GM12878 (cell line): ENCODE measurements around the gene TK2. TPM values are rescaled to one million over a fixed set of nuclear protein-coding genes. Genes with fewer than 3 reads are reported as not detected.

Source experiments
- ATAC-seq: fragments of 200-7000 bp; cut with Tn5 transposase; 3 replicates; pipeline ENCODE4 v1.9.1; 2020; ENCODE audit warnings: mild to moderate bottlenecking, moderate library complexity
- BruUV-seq: library from RNA; stranded (reverse); fragments of 400-500 nt; replicated peaks from 2 replicates; lab custom pipeline; 2021; lab: Mats Ljungman, UMichigan
- CTCF ChIA-PET: fragments of 300-600 bp; sonication (Branson Sonifier 250); formaldehyde crosslinking; extraction: SDS; loops from one replicate; lab custom pipeline; 2021; ENCODE audit warnings: inconsistent platforms; lab: Yijun Ruan, JAX
- POLR2A ChIA-PET: fragments of 350-600 bp; formaldehyde crosslinking; extraction: SDS; loops from one replicate; lab custom pipeline; 2021; ENCODE audit warnings: inconsistent platforms; lab: Charles Lee
- RAD21 ChIA-PET: fragments of 300-600 bp; sonication (Branson Sonifier 250); formaldehyde crosslinking; loops from one replicate; lab custom pipeline; 2023; ENCODE audit warnings: antibody characterized with exemption; ENCODE audit not compliant: unreplicated experiment; lab: Charles Lee
- SMC1A ChIA-PET: fragments of 300-600 bp; sonication (Branson Sonifier 250); formaldehyde crosslinking; loops from one replicate; lab custom pipeline; 2023; ENCODE audit not compliant: unreplicated experiment, uncharacterized antibody; lab: Charles Lee
- DNase-seq: peaks from one replicate; pipeline ENCODE4 v3.0.0-alpha.2; 2011; ENCODE audit warnings: low read depth, low spot score
- FAIRE-seq: peaks from 3 replicates; lab custom pipeline; 2011; peaks lifted over from hg19 to GRCh38; lab: Jason Lieb, UNC
- H2AFZ ChIP-seq: 2 replicates; pipeline ENCODE4 v1.6.0; 2011; ENCODE audit warnings: low read depth, low read length, control low read depth; ENCODE audit not compliant: control insufficient read depth
- H3K27ac ChIP-seq: 2 replicates; pipeline ENCODE4 v1.5.1; 2011; ENCODE audit warnings: control low read depth; ENCODE audit not compliant: control insufficient read depth, insufficient read depth
- H3K27me3 ChIP-seq, 2 experiments: replicated peaks in 1 of 2; 2 replicates each; pipeline versions ENCODE4 v1.6.0 to v1.6.1; 2011; ENCODE audit warnings: low read length in 1 of 2; ENCODE audit not compliant: control insufficient read depth in 2 of 2, insufficient read depth in 2 of 2
- H3K36me3 ChIP-seq, 2 experiments: 2 replicates each; pipeline ENCODE4 v1.5.1; 2011; ENCODE audit warnings: low read length in 1 of 2; ENCODE audit not compliant: control insufficient read depth in 2 of 2, insufficient read depth in 2 of 2
- H3K4me1 ChIP-seq: 2 replicates; pipeline ENCODE4 v1.6.1; 2011; ENCODE audit warnings: mild to moderate bottlenecking, low read length, moderate library complexity, mixed read lengths; ENCODE audit not compliant: control insufficient read depth, insufficient read depth
- H3K4me2 ChIP-seq: 2 replicates; pipeline ENCODE4 v1.6.0; 2011; ENCODE audit warnings: control low read depth; ENCODE audit not compliant: control insufficient read depth, insufficient read depth
- H3K4me3 ChIP-seq: fragments of 200-600 bp; sonication (generic); 2 replicates; pipeline ENCODE4 v1.5.1; 2016
- H3K79me2 ChIP-seq: 2 replicates; pipeline ENCODE4 v1.6.0; 2011; ENCODE audit warnings: low read length; ENCODE audit not compliant: control insufficient read depth, insufficient read depth
- H3K9ac ChIP-seq: 2 replicates; pipeline ENCODE4 v1.8.0; 2011; ENCODE audit warnings: low read length, control low read depth, mixed read lengths; ENCODE audit not compliant: control insufficient read depth, insufficient read depth
- H3K9me3 ChIP-seq: replicated peaks from 3 replicates; pipeline ENCODE4 v1.5.1; 2011; ENCODE audit warnings: mild to moderate bottlenecking, low read length; ENCODE audit not compliant: control insufficient read depth, insufficient read depth
- H4K20me1 ChIP-seq: 2 replicates; pipeline ENCODE4 v1.6.0; 2011; ENCODE audit not compliant: control insufficient read depth, insufficient read depth
- ATF7 ChIP-seq: fragments of 450-650 bp; IDR thresholded peaks from 2 replicates; pipeline ENCODE4 v1.6.1; 2016; ENCODE audit warnings: low read depth, mild to moderate bottlenecking
- CBX3 ChIP-seq: fragments of 200-600 bp; sonication (generic); IDR thresholded peaks from 2 replicates; pipeline ENCODE4 v1.6.1; 2016; ENCODE audit warnings: low read depth, borderline replicate concordance
- EP300 ChIP-seq, 2 experiments: fragments of 150-350 bp in 1 of 2; IDR thresholded peaks; 2 replicates each; pipeline ENCODE4 v1.6.1; 2011 to 2012; ENCODE audit warnings: low read depth in 2 of 2, low read length in 2 of 2, borderline replicate concordance in 1 of 2, improper control_type of control experiment in 1 of 2, inconsistent platforms in 1 of 2; ENCODE audit not compliant: control insufficient read depth in 1 of 2
- ETV6 ChIP-seq, 2 experiments: fragments of 450-650 bp in 1 of 2; IDR thresholded peaks in 1 of 2; conservative IDR thresholded peaks in 1 of 2; 2 replicates each; pipeline ENCODE4 v1.6.1; 2014; ENCODE audit warnings: antibody characterized with exemption in 1 of 2, borderline replicate concordance in 1 of 2, low read depth in 1 of 2, mild to moderate bottlenecking in 1 of 2, moderate library complexity in 1 of 2
- MTA2 ChIP-seq: fragments of 450-650 bp; IDR thresholded peaks from 2 replicates; pipeline ENCODE4 v1.6.1; 2016; ENCODE audit warnings: low read depth, mild to moderate bottlenecking, moderate library complexity
- MXI1 ChIP-seq: fragments of 150-350 bp; IDR thresholded peaks from 2 replicates; pipeline ENCODE4 v1.6.1; 2011; ENCODE audit warnings: low read depth, mild to moderate bottlenecking, inconsistent platforms, low read length, improper control_type of control experiment
- NR2F1 ChIP-seq: fragments of 450-650 bp; conservative IDR thresholded peaks from 2 replicates; pipeline ENCODE4 v1.6.1; 2017; ENCODE audit warnings: mild to moderate bottlenecking
- PAX5 ChIP-seq: IDR thresholded peaks from 2 replicates; pipeline ENCODE4 v1.6.1; 2011; ENCODE audit warnings: low read depth, low read length, borderline replicate concordance
- PRDM15 ChIP-seq: fragments of 450-650 bp; formaldehyde crosslinking; IDR thresholded peaks from 2 replicates; pipeline ENCODE4 v1.4.0; 2020; ENCODE audit warnings: mild to moderate bottlenecking, moderate library complexity
- RCOR1 ChIP-seq: conservative IDR thresholded peaks from 2 replicates; pipeline ENCODE4 v1.6.1; 2012; ENCODE audit warnings: low read depth, low read length, improper control_type of control experiment
- SIX5 ChIP-seq: IDR thresholded peaks from 2 replicates; pipeline ENCODE4 v1.6.1; 2011; ENCODE audit warnings: mild to moderate bottlenecking, low read depth, low read length, moderate library complexity; ENCODE audit not compliant: severe bottlenecking
- SKIL ChIP-seq: fragments of 450-650 bp; IDR thresholded peaks from 2 replicates; pipeline ENCODE4 v1.6.1; 2017; ENCODE audit warnings: mild to moderate bottlenecking, low read depth, inconsistent platforms; ENCODE audit not compliant: poor library complexity, severe bottlenecking
- TCF12 ChIP-seq: IDR thresholded peaks from 2 replicates; pipeline ENCODE4 v1.6.1; 2011; ENCODE audit warnings: low read depth, mild to moderate bottlenecking, low read length
- YY1 ChIP-seq: IDR thresholded peaks from 2 replicates; pipeline ENCODE4 v1.6.1; 2011; ENCODE audit warnings: low read depth, mild to moderate bottlenecking, low read length
- ZSCAN29 ChIP-seq: fragments of 450-650 bp; IDR thresholded peaks from 2 replicates; pipeline ENCODE4 v1.6.1; 2017; ENCODE audit warnings: mild to moderate bottlenecking, moderate library complexity
- WGBS: methylation state at CpG from one replicate; pipeline ENCODE4 v1.1.6; 2016; ENCODE audit warnings: low lambda C conversion rate; ENCODE audit not compliant: insufficient replicate concordance, insufficient coverage; ENCODE audit errors: missing lambda C conversion rate; 5-methylcytosine and 5-hydroxymethylcytosine counted together
- in situ Hi-C: fragments of 300-500 bp; cut with MboI; formaldehyde crosslinking; loops from 9 replicates; pipeline ENCODE4 v1.14.3; 2018; ENCODE audit warnings: mixed read lengths
- intact Hi-C: fragments of 100-400 bp; cut with micrococcal nuclease; formaldehyde crosslinking; loops from one replicate; pipeline ENCODE4 v1.14.2; 2022; ENCODE audit not compliant: unreplicated experiment
- polyA plus RNA-seq, 11 experiments: library from polyadenylated mRNA; depleted of rRNA in 4 of 11; unstranded in 6 of 11; stranded (reverse) in 5 of 11; fragments of >200 nt; fragmentation: Nextera tagmentation in 4 of 11; fragmentation: Illumina TruSeq in 1 of 11; extraction: Ambion mirVana in 4 of 11; extraction: Trizol in 1 of 11; gene quantifications; 1 replicate in 1 of 11; 2 replicates in 10 of 11; pipeline versions ENCODE4 v1.2.1 to v1.2.3, GENCODE V29; 2011 to 2016; ENCODE audit warnings: inconsistent platforms in 2 of 11, missing spikeins in 2 of 11, low read depth in 1 of 11
- total RNA-seq, 4 experiments: library from RNA; depleted of rRNA in 3 of 4; stranded (reverse); fragments of >200 nt in 3 of 4; fragmentation: Illumina TruSeq in 1 of 4; extraction: Trizol in 1 of 4; gene quantifications; 2 replicates each; pipeline versions ENCODE4 v1.2.1 to v1.2.3, GENCODE V29; 2013 to 2021

Gene TK2
- total and polyA plus RNA-seq, 10 of the 15 experiments (the other 5 are each of a cell fraction or from before 2014, with no cell fraction given) = 1.3 to 12.4 (median 3.0) TPM

GRCh38 chr16:66524601-66525164 is 25.2 kb downstream of the TK2 start (continued):
- no peak for TF ChIP-seq PRDM15

DNA sequence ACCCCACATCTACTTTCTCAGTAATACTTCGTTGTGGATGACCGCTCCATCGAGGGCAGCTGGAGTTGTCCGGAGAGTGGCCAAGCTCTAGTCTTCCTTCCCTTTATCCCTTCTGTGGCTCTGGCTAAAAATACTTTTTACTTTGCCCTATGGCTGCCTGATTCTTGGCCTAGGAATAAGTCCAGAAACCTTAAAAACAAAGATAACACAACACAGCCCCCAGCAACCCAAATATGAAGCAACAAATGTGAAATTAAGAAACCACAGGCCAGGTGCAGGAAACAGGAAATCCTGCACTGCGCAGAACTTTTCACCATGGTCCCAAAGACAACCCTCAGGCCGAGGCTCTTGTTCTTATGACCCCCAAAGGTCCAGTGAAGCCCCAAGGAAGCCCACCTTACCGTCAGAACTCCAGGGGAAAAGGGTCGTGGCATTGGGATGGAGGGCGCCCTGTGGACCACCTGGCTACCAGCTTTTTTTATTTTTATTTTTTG is 26.0 kb downstream of the TK2 start:
- peak; percentile 64 for ATAC-seq
- Histone ChIP-seq H3K4me2 (peak overlapping the region; percentile 75), H2AFZ (no peak overlapping the region), H3K27ac (peak overlapping the region; percentile 78), H3K27me3 (no peaks in the 10 kb centered on the region), H3K4me1 (peaks cover 57% of the 10 kb centered on the region), H4K20me1 (no peaks in the 10 kb centered on the region), H3K9me3 (no peaks in the 10 kb centered on the region), H3K79me2 (no peaks in the 10 kb centered on the region), H3K36me3 (no peaks in the 10 kb centered on the region), H3K9ac (no peak overlapping the region; the same call in 1 of the 2 replicates), H3K4me3 (peak overlapping the region; percentile 16; the same call in 1 of the 2 replicates)
- DNase-seq = no peak
- POLR2A ChIA-PET = interaction anchor here (0.9 to 3.5 kb wide), 5 partner anchors 9 to 40 kb away, joined by 3 to 21 read pairs (median 5); partner anchors contain the start of genes CKLF and TK2
- no TSS peak for BruUV-seq
- RAD21 ChIA-PET = interaction anchor here (0.8 to 2.5 kb wide), 11 partner anchors 9 to 84 kb away, joined by 3 to 13 read pairs (median 5); partner anchors contain the start of gene CKLF
- peak; percentile 72 for FAIRE-seq
- CTCF ChIA-PET = interaction anchor here (1.1 to 6.0 kb wide), 5 partner anchors 24 to 118 kb away, joined by 3 to 35 read pairs (median 7); partner anchors contain the start of genes CKLF and TK2
- SMC1A ChIA-PET = interaction anchor here (0.8 to 5.4 kb wide), 5 partner anchors 20 to 118 kb away, joined by 3 to 86 read pairs (median 7); partner anchors contain the start of genes CKLF and TK2
- in situ Hi-C loops = no loop called here
- 18% methylated on average over 9 of the region's 9 CpGs for WGBS
- intact Hi-C loops = loop anchor here (1.0 to 2.0 kb wide), 2 partner anchors 15 to 28 kb away; partner anchors contain the start of gene CKLF
- peak; percentile 17; the same call in 1 of the 2 replicates for TF ChIP-seq MTA2
- peak; percentile 20; the same call in 1 of the 2 replicates for TF ChIP-seq PAX5
- 0 out of 2 replicates have a peak, but pooled peaks have one; percentile 39 for TF ChIP-seq NR2F1
- peak; percentile 47 for TF ChIP-seq SKIL
- TF ChIP-seq ZSCAN29 = no peak
- no peak for TF ChIP-seq CBX3
- no peak for TF ChIP-seq YY1
- TF ChIP-seq ATF7 = 0 out of 2 replicates have a peak, but pooled peaks have one; percentile 16
- peak in 1 of 2 experiments; percentile 82; a peak in 2 of 4 replicates for TF ChIP-seq EP300 (IDR thresholded peaks at IDR 0.05; ENCODE audit: borderline replicate concordance in 1 of 2, control insufficient read depth in 1 of 2, low read depth in 2 of 2, low read length in 2 of 2)
- TF ChIP-seq MXI1 = no peak
- no peak for TF ChIP-seq SIX5
- peak in 1 of 2 experiments; percentile 76; a peak in 1 of 4 replicates for TF ChIP-seq ETV6 (conservative IDR thresholded peaks at IDR 0.05 in 1 of 2, IDR thresholded peaks at IDR 0.05 in 1 of 2; ENCODE audit: borderline replicate concordance in 1 of 2, low read depth in 1 of 2)
- TF ChIP-seq TCF12 = peak; percentile 95
- no peak for TF ChIP-seq RCOR1
